HK-2 (cell line): ENCODE results near the gene NTMT1.

ENCODE experiments used
- DNase-seq: peaks from one replicate; pipeline ENCODE4 v3.0.0-alpha.2; 2018; ENCODE audit not compliant: unreplicated experiment

Gene NTMT1

DNA sequence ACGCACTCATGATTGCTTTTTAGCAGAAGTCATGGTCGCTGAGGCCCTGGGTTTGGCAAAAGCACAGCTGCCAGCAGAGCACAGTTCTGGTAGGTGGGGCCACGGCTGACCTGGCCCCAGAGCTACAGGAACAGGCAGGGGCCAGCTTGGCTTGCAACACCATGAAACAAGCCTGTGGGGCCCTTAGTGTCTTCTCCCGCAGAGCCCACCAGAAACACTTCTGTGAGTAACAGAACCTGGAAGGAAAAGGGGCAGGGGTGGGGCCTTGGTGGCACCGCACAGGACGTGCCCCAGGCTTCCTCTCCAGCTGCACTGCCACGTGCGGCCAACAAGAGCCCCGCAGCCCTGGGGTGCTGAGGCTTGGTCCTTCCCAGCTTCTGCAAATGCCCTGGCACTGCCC lies 11.1 kb downstream of the NTMT1 start:
- DNase-seq = no peak

DNA sequence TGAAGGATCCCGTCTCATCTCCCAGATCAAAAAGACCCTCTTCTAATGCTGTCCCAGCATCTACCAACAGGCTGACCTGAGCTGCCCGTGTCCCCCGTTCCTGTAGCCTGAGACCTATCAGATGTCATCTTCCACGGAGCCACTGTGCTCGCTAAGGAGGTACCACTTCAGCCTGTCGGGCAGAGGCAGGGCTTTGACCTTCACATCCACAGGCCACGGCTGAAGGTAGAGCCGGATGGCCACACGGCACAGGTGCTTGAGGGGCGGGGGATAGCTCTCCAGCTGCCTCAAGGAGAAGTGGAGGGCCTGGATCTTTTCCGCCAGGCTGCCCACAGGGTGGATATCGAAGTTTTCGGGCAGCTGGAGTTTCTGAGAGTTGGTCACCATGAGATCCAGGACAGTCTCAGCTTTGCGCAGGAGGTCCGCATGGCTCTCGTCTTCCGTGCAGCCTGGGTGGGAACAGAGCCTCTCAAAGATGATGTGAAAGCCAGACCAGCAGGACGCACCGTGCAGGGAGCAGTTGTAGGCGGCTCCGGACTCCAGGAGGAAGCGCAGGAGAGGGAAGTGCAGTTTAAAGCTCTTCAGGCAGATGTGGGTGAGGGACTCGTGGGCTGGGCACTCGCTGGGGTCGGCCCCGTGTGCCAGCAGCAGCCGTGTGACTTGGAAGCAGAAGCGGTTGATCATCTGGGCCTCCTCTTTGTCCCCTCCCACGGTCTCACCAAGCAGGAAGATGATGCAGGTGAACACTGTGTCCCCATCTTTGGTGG lies 11.9 kb downstream of the NTMT1 start:
- DNase-seq = no peak

DNA sequence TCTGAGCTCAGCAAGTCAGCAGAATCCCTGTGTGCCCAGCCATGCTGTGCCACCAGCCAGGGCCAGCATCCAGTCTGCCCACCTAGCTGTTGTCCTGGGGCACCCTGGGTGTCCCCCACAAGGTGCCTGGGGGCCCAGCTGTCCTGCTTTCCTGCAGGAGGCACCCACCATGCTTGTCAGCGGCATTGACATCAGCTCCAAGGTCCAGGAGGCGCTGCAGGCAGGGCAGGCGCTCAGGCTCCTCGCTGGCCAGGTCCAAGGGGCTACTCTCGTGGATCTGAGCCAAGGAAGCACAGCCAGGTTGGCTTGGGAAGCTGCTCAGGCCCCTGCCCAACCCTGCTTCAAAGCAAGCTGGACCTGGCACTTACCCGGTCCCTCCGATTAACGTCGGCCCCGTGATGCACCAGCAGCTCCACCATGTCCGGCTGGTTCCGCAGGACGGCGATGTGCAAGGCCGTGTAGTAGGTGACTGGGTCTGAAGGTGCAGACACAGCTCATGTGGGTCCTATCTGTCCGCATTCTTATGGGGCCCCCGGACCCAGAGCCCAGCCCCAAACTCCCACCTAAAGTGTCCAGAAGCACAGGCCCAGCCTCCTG lies 13.2 kb downstream of the NTMT1 start:
- DNase-seq = no peak

DNA sequence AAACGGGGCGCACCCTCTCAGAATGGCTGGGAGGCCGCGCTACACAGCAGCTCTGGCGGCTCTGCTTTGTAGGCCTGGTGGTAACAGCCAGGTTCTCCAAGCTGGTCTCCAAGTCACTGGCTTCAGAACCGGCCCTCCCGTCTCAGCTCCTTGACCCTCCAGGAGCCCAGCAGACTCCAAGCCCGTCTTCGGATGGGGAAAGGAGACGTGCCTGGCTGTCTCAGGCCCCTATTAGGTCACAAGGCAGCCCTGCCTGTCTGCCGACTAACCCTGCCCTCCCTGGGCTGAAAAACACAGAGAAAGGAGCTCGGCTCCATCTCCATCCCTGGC lies 13.8 kb downstream of the NTMT1 start:
- DNase-seq = no peak

DNA sequence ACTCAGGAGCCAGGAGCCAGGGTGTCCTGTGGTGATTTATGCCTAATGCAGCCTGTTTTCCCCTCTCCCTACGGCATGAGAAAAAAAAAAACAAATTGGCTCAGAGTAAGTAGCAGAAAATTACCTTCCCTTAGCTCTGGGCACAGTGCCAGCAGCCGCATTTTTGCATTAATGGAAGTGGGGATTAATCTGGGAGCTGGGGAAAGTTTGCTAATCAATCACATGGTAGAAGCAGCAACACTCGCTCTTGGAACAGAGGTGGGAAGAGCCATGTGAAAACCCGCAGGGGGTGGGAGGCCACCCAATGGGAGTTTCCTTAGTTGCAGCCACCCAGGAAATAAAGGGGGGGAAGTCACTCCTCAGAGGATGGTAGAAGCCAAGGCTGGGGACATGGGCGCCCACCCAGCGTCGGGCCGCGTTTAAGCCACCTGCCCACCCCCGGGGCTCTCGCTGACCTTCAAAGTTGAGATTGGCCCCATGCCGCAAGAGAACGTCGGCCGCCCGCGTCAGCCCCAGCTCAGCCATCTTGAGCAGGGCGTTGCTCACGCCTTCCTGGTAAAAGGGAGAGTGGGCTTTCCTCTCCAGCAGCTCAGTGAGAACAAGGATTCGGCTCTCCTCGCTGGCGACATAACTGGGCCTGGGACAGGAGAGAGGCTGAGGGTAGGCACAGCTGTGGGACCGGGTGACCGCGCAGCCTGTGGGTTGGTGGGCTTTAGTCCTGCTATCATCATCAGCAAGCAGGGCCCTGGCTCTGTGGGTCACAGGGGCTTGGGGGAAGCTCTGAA lies 14.3 kb downstream of the NTMT1 start:
- DNase-seq = no peak

DNA sequence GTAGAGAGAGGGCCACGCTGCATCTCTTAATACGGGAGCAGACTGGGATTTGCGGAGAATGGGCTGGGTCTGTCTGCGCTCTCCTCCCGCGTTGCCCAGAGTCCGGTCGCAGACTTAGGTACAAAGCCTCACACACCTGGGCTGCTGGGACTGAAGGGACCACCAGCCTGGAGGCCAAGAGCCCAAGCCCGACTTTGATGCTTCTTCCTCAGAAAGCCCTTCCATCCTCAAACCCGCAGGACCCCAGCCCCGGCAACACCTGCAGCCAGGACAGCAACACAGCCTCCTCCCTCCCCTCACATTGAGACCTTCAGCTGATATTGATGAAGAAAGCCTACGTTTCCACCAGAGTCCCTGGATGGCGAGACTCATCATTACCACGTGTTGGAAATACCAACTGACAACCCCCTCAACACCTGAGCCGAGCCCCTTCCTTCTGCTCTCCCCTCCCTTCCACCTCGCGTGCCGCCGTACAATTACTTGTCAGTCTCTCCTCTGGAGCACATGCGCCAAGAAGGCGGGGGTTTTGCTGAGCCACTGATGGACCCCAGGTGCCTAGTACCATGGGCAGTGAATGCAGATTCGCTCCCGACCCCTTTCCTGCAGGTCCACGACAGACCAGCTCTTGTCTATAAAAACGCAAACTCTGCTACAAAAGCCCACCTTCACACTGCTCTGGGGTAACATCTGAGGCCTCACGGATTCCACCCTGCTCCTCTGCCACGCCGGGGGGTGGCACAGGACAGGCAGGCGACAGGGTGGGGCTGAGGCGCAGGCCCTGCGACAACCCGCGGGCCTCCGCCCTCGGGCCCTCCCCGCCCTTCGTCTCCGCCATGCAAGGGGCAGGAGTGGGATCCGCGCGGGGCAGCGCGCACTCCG lies 15.1 kb downstream of the NTMT1 start:
- no peak for DNase-seq

DNA sequence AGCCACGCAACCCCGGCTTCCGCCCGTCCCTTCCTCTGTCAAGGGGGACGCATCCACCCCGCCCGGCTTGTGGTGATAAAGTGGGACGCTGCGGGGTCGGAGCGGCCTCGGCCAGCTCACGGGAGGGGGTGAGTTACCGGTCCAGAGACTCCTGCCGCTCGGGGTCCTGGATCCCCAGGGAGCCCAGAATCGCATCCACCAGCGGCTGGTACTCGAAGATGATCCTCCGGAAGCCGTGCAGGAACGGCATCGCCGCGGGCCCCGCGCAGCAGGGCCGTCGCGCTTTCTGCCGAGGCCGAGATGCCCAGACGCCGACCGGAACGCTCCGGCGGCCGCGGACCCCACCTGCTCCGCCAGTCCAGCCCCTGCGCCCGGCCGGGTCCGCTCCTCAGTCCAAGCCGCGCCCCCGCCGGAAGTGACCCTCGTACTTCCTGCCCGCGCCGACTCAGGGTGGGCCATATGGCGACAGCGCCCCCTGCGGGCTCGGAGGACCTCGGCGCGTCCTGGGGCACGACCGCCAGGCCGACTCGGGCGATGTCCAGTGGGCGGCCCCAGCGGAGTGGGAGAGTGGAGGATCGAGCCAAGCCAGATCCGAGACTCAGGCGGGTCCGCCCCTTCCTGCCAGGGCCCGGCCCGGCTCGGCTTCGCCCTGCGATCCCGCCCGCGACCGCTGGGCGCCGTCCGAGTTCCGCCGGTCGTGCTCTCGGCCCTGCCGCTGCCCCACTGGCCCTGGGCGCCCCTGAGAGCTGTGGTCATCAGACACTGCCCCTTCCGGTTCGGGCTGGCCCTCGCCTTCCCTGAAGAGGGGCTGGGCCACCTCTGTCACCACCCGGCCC lies 16.0 kb downstream of the NTMT1 start, which contains the start of gene ASB6:
ASB6 (minus strand) TSS at position 402 of the 836 bp plus-strand sequence; CDS start at position 250, 152 bp downstream.
- peak; percentile 99 for DNase-seq

DNA sequence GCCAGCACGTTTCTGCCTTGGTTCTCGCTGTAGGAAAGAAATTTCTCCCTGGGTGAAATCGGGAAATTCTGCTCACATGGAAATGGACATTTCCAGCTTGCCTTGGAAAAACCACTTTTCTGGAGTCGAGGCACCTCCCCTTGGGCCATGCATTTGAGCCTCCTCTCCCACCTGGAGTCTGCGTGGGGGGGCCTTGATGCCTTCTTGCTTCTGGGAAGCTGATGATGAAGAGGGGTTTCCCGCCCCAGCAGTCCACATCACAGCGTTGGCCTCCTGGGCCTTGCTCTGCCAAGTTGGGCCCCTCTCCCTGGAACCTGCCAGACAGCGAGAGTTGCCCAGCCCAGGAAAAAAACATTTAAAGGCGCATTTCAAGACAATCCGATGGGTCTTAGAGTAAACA lies 17.7 kb downstream of the NTMT1 start:
- no peak for DNase-seq

DNA sequence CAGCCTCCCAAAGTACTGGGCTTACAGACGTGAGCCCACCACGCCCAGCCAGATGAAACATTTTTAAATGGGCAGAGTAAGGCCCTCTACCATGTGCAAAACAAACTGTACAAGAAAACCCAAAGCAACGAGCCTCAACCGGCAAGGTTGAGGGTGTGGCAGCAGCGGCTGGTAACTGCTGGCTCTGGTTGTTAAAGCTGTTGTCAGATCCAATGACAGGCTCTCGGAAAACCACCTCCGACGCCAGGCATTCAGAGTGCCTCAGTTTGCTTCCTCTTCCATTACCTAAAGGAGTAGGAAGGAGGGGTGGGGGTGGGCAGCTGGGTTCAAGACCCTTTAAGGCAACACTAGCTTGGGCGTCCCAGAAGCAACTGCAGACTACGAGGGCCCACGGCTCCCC lies 18.4 kb downstream of the NTMT1 start:
- DNase-seq = no peak

DNA sequence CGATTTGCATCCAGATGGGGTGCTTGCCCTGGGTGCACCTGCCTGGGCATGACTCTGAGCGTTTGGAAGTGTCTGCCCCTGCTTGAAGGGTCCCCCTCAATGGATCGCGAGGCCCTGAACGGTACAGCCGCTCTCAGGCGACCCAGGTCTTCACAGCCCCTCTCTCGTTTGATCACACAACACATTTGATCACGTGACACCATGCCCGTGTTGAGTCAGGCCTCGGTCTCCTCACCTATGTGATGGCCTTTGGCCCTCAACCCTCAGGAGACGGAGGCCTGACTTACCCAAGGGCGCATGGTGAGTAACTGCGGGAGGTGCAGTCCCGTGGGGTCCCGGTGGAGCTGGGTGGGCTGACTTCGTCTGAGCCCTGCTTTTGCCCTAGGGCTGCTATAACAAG lies 18.9 kb downstream of the NTMT1 start:
- DNase-seq = no peak

DNA sequence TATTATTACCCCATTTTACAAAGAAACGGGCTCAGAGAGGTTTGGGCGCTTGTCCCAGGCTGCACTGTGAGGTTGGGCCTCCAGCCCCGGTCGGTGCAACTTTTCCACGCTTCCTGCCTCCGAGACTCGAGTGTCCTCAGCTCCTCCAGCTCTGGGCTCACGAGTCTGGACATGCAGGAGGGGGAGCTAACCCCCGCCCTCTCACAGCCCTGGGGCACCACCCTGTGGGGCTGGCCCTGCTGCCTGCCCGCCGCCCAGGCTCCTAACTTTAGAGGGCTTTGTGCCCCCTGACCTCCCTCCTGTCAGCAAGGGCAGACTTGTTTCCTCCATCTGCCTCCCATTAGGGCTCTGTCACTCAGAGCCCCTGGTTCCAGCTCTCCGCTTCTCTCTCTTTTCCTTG lies 20.3 kb downstream of the NTMT1 start:
- no peak for DNase-seq

DNA sequence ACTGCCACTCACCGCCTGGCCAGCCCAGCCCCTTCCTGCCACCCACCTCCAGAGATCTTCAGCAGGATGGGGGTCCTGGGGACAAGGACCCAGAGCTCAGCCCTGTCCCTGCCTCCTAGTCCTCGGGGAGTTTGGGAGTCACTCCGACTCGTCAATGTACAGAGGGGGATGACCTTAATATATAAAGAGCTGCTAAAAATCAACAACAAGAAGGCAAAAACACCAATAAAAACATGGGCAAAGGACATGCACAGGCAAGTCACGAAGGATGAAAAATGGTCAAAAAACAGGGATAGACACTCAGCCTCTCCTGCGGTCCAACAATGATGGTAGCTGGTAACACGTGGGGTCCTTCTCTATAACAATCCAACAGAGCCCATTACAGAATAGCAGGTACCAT lies 20.7 kb downstream of the NTMT1 start:
- no peak for DNase-seq

DNA sequence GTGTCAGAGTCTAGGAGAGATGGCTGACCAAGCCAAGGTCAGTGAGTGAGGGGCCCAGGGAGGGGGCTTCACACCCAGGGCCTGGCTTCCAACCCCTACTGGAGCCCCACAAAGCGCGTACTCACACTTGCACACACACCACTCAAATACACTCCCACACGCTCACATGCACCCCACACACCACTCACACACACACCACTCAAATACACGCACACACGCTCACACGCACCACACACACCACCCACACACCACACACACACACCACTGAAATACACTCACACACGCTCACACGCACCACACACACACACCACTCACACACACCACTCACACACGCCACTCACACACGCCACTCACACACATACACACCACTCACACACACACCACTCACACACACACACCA lies 21.7 kb downstream of the NTMT1 start:
- DNase-seq = no peak

DNA sequence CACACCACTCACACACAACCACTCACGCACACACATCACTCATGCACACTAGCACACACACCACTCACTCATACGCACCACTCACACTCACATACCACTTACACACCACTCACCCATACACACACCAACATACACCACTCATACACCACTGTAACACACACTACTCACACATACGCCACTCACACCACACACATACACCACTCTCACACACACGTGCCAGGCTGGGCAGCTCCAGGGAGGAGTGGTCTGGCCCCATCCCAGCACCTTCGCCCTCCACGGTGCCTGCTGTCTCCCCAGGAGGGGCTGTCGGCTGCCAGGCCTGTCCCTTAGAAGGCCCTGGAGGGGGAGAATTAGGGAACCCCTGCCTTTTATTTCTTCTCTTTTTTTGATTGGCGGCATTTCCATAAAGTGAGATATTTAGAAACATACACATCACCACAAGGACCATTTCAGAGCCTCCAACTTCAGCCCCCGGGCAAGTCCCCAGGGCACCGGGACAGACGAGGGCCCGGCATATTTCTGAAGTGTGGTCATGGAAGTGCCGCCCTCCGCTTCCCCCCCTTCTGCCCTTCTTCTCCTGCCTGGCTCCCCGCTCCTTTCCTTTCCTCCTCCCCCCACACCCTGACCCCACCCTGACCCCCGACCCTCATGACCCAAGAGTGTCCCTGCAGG lies 22.3 kb downstream of the NTMT1 start:
- no peak for DNase-seq

DNA sequence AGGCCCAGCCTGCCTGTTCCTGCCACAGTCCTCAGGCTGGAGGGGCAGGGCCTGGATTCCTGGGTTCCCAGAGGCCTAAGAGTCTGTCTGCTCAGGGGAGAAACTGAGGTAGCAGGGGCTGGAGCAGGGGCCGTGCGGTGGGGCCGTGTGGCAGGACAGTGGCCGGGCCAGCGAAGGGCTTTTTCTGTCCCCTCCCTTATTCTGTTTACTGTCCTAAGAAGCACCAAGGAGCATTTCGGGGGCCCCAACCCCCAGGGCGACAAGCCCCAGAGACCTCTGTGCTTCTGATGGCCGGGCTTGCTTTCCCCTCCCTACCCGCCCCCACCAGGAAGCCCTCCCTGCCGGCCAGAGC lies 22.8 kb downstream of the NTMT1 start:
- DNase-seq = no peak

DNA sequence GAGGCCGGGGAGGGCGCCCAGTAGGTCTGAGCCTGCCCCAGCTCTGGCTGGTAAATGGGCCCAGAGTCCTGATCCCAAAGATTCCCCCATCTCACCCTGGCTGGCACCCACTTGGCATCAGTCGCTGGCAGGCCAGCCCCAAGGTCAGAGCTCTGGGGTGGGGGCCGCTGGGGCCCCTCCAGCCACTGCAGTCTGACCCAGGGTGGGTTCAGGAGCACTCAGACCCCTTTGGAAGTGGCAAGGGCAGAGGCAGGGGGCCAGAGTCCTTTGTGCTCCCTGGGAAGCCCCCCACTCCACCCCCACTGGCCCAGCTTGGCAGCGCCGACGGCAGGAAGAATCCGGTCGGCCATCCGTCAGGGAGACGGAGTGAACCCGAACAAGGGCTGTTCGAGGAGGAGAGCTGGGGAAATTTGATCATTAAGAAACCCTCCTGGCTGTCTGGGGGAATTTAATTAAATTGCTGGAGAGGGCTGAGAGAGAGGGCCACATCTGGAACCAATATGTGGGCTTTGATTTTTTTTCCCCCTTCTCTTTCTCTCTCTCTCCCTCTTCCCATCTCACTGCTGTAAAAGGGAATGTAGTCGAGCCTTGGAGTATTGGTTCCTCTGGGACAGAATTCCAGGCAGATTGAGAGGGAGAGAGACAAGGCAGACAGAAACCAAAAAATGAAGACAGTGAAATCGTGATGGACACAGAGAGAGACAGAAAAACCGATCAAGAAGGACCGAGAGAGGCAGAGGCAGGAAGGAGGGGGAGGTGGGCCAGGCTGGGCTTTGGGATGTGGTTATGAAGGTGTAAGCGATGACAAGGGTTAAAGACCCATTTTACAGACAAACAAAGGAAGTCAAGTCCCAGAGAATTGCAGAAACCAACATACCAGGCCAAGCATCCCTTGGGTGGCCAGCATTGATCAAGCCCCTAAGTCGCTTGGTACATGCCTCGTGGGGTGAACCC lies 24.0 kb downstream of the NTMT1 start:
- no peak for DNase-seq

DNA sequence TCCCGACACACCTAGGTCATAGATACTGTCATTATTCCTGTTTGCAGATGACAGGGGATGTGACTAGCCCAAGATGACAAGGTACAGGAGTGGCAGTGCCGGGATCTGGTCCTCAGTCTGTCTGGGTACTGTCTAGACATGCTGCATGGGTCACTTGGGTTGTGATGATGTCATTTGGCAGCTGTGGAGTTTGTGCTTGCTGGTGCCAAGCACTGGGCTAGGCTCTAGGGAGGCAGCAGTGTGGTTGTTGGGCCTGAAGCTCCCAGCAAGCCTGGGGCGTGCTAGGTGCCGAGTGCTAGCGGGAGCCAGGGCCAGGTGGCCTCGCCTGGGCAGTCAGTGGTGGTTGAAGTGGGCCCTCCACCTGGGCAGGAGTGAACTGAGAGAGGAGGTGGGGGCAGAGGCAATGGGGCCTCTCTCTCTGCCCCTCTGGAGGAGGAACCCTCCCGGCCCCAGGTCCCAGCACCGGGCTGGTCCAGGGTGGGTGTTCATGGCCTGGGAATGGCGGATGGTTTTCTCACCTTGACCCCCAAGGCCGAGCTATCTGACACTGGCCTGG lies 24.8 kb downstream of the NTMT1 start:
- DNase-seq = no peak

DNA sequence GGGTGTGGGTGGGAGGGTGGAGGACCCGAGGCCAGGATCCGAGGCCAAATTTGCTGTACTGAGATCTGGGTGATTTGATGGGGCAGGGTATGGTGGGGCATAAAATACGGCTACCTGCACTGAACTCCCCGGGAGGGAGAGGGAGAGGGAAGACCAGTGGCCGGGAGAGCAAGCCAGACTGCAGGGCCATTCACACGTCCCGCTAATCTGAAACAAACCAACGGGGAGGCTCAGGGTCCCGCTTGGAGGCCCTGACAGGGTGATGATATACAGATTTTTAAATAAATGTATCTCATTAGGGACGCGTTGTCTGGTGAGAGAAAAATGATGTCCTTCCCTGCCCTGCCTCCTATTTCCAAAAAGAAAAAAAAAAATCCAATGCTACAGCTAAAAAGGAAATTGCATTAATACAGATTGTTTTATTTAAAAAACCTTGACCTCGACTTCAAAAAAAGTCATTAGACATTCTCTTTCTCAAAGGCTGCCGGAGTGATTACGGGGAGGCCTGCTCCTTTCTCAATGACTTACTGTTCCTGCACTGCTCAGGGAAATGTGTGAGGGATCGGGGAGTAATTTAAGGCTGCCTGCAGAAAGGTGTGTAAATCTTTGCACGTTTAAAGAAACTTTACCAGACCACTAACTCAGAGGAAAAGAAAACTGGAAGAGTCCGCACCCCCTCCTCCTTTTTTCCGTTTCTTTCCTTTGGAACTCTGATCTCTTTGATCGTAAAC lies 28.0 kb downstream of the NTMT1 start:
- DNase-seq = no peak
